ENCODE data around the gene ITPKC. TPM values are rescaled to one million over a fixed set of nuclear protein-coding genes. Genes with fewer than 3 reads are reported as not detected.

The ITPKC gene
- total RNA-seq, 1 donor from 2014 or later = 92.6 TPM

DNA sequence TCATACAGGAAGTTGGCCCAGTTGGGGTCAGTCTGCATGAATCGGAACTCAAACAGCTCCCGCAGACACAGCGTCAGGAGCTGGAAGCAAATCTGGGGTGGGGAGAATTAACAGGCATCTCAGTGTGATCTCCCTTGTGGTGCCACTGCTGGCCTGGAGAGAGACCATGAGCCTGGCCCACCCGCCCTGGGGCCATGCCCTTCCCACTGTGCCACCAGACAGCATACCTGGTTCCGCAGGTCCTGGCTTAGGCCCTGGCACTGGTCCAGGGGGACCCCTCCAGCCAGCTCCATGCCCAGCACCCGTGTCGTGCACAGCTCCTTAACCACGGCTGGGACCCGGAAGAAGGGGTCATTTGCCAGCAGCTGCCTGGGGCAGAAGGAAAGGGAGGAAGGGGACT is 16.8 kb upstream of the ITPKC start:
- peaks cover 0 to 43% of the 10 kb centered on the region in 2 donors for H3K36me3 ChIP-seq
- intact Hi-C loops (cut with DNase I) = no loop called here

DNA sequence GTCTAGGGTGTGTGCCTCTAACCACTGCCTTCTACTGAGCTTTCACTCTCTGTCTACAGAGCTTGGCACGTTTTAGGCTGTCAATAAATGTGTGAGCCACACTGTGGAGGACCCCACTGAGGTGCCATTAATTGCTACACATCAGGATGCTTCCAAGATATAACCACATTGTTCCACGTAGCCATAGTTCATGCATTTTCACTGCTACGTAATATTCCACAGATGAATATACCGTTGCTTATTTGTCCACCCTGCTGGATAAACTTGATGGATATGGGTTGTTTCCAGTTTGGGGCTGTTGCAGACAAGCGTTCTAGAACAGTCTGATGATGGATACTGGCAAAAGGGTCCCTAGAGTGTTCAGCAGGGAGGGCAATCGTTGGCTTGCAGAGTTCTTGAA is 15.2 kb upstream of the ITPKC start:
- no peak for TF ChIP-seq POLR2AphosphoS5 (IDR thresholded peaks at IDR 0.05; ENCODE audit: insufficient read depth in 1 of 2, low read depth in 1 of 2)
- TF ChIP-seq POLR2A (IDR thresholded peaks at IDR 0.05) = no peak
- TF ChIP-seq, protein P1, sequence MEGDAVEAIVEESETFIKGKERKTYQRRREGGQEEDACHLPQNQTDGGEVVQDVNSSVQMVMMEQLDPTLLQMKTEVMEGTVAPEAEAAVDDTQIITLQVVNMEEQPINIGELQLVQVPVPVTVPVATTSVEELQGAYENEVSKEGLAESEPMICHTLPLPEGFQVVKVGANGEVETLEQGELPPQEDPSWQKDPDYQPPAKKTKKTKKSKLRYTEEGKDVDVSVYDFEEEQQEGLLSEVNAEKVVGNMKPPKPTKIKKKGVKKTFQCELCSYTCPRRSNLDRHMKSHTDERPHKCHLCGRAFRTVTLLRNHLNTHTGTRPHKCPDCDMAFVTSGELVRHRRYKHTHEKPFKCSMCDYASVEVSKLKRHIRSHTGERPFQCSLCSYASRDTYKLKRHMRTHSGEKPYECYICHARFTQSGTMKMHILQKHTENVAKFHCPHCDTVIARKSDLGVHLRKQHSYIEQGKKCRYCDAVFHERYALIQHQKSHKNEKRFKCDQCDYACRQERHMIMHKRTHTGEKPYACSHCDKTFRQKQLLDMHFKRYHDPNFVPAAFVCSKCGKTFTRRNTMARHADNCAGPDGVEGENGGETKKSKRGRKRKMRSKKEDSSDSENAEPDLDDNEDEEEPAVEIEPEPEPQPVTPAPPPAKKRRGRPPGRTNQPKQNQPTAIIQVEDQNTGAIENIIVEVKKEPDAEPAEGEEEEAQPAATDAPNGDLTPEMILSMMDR (IDR thresholded peaks at IDR 0.05) = no peak
- intact Hi-C loops (cut with DNase I) = no loop called here
- H3K27ac ChIP-seq = no peak overlapping the region

More for the DNA sequence above, 16.8 kb upstream of the ITPKC start:
- no peaks in the 10 kb centered on the region for H3K9me3 ChIP-seq
- DNase-seq (ENCODE audit: extremely low spot score in 2 of 2) = no peak
- TF ChIP-seq, protein P1 (IDR thresholded peaks at IDR 0.05) = no peak
- no peak for TF ChIP-seq POLR2A (IDR thresholded peaks at IDR 0.05)
- TF ChIP-seq POLR2AphosphoS5 (IDR thresholded peaks at IDR 0.05; ENCODE audit: insufficient read depth in 1 of 2, low read depth in 1 of 2) = no peak
- H3K4me3 ChIP-seq = no peak overlapping the region
- no peaks in the 10 kb centered on the region for H3K27me3 ChIP-seq
- no peak overlapping the region for H3K27ac ChIP-seq
- no peaks in the 10 kb centered on the region for H3K4me1 ChIP-seq

DNA sequence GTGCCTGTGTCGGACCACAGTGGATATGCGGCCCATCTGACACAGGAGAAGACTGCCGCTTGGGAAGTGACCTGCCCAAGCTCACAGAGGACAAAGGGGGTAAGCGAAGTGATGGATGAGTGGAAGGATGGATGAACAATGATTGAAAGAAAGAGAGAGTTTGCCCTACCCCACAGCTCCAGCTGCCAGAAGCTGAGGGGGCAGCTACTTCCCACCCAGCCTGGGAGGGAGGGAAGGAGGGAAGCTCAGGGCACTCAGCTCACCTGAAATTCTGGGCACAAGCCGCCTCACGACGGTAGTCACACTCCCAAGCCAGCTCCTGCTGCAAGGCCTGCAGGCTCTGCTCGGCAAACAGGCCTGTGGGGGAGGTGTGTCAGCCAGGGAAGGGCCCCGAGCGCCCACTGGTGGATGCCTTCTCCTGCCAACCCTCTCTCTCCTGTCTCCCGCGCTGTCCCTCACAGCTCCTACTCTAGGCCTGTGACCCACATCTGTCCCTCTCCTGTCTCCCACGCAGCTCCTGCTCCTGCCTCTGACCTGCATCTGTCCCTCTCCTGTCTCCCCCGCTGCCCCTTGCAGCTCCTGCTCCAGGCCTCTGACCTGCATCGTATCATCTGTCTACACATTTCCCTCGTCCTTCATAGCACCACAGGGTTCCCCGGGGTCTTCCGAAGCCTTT is 14.4 kb upstream of the ITPKC start:
- Histone ChIP-seq H3K27me3 (no peaks in the 10 kb centered on the region), H3K36me3 (peaks cover 0 to 49% of the 10 kb centered on the region in 2 donors), H3K4me1 (no peaks in the 10 kb centered on the region), H3K27ac (no peak overlapping the region), H3K9me3 (no peaks in the 10 kb centered on the region), H3K4me3 (no peak overlapping the region)
- DNase-seq (ENCODE audit: extremely low spot score in 2 of 2) = no peak
- TF ChIP-seq POLR2AphosphoS5 (IDR thresholded peaks at IDR 0.05; ENCODE audit: insufficient read depth in 1 of 2, low read depth in 1 of 2) = no peak
- TF ChIP-seq POLR2A (IDR thresholded peaks at IDR 0.05) = no peak
- TF ChIP-seq, protein P1 (IDR thresholded peaks at IDR 0.05) = no peak
- intact Hi-C loops (cut with DNase I) = no loop called here

More for the DNA sequence above, 15.2 kb upstream of the ITPKC start:
- no peak for DNase-seq (ENCODE audit: extremely low spot score in 2 of 2)
- Histone ChIP-seq H3K4me3 (no peak overlapping the region), H3K36me3 (peaks cover 0 to 48% of the 10 kb centered on the region in 2 donors), H3K9me3 (no peaks in the 10 kb centered on the region), H3K4me1 (no peaks in the 10 kb centered on the region), H3K27me3 (no peaks in the 10 kb centered on the region)

DNA sequence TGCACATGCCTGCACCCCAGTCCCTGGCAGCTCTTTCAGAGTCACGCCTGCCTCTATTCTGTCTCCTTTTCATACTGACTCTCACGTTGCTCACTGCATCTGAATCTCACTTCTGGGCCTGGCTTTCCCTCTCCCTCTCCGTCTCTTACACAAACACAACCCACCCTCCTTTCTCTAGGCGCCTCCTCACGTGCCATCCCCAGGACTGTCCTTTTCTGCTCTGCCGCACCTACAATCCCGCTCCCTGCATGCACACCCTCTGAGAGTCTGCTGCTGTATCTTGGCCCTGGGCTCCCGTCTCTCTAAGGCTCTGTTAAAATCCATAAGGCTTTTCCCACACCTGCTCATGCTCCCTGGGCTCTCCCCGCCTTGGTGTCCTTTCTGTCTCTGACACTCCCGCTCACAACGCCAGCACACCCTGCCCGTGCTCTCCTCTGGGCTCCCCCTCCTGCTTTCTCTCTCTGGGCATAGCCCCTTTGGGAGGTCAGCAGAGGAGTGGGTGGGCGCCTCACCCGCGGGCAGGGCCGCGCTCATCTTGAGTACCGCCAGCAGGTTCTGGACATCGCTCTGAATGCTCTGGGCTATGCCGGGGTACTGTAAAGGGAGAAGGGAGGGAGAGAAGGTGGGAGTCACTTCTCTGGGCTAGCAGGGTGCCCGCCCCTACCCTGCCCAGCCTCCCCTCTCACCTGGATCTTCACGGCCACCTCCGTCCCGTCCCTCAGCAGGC is 13.7 kb upstream of the ITPKC start:
- H3K27ac ChIP-seq = no peak overlapping the region
- intact Hi-C loops (cut with DNase I) = no loop called here
- H3K27me3 ChIP-seq = no peaks in the 10 kb centered on the region
- TF ChIP-seq, protein P1 (IDR thresholded peaks at IDR 0.05) = no peak
- TF ChIP-seq POLR2AphosphoS5 (IDR thresholded peaks at IDR 0.05; ENCODE audit: insufficient read depth in 1 of 2, low read depth in 1 of 2) (no peak), POLR2A (IDR thresholded peaks at IDR 0.05) (no peak)
- H3K9me3 ChIP-seq = no peaks in the 10 kb centered on the region
- H3K4me1 ChIP-seq = no peaks in the 10 kb centered on the region
- no peak overlapping the region for H3K4me3 ChIP-seq
- no peak for DNase-seq (ENCODE audit: extremely low spot score in 2 of 2)
- peaks cover 0 to 54% of the 10 kb centered on the region in 2 donors for H3K36me3 ChIP-seq

Measured in vagina (tissue), 2 donors.